GM20000 (cell line): ENCODE results near the gene DCST2.

Experiments
- DNase-seq: peaks from one replicate; pipeline ENCODE4 v3.0.0; 2012; ENCODE audit warnings: low spot score
- TF ChIP-seq, protein P1 (sequence below): IDR thresholded peaks from 2 replicates; pipeline ENCODE4 v1.5.1; 2012; ENCODE audit warnings: mild to moderate bottlenecking, control low read depth; ENCODE audit errors: extremely low read depth, missing control alignments

The DCST2 gene

DNA sequence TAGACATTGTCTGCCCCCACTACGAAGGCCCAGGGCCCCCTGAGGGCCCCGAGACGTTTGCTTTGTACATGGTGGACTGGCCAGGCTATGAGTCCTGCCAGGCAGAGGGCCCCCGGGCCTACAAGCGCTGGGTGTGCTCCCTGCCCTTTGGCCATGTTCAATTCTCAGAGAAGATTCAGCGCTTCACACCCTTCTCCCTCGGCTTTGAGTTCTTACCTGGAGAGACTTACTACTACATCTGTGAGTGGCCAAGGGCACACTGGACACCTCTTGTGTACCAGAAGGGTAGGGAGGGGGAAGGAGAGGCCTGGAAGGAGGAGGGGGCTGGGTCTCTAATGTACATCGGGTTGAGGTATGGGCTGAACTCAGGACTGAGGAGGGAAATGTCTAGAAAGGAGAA, 33.2 kb upstream of the DCST2 start:
- TF ChIP-seq, protein P1, sequence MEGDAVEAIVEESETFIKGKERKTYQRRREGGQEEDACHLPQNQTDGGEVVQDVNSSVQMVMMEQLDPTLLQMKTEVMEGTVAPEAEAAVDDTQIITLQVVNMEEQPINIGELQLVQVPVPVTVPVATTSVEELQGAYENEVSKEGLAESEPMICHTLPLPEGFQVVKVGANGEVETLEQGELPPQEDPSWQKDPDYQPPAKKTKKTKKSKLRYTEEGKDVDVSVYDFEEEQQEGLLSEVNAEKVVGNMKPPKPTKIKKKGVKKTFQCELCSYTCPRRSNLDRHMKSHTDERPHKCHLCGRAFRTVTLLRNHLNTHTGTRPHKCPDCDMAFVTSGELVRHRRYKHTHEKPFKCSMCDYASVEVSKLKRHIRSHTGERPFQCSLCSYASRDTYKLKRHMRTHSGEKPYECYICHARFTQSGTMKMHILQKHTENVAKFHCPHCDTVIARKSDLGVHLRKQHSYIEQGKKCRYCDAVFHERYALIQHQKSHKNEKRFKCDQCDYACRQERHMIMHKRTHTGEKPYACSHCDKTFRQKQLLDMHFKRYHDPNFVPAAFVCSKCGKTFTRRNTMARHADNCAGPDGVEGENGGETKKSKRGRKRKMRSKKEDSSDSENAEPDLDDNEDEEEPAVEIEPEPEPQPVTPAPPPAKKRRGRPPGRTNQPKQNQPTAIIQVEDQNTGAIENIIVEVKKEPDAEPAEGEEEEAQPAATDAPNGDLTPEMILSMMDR: no peak
- DNase-seq: no peak

DNA sequence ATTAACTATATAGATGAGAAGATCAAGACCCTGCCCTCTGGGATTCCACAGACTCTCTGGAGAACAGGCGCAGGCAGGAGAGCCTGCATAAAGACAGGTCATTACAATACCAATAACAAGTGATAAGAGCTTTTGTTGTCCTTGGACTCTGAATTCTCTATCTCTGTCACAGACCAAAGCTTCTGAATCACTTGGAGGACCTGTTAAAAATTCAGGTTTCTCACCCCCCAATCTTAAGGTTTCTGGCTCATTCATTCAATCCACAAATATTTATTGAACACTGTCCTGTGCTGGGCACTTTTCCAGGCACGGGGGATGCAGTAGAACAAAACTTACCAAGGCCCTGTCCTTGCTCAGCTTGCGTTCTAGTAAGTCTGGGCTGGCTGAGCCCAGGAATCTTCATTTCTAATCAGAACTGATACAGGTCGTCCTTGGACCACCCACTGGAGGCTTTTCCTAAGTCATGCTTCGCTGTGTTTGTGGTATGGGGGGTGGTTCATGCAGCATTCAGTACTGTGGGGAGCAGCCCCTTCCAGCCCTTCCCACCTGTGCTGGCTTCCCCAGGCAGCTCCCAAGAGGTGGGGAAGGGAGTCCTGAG, 31.4 kb upstream of the DCST2 start:
- DNase-seq: no peak
- TF ChIP-seq, protein P1: no peak

DNA sequence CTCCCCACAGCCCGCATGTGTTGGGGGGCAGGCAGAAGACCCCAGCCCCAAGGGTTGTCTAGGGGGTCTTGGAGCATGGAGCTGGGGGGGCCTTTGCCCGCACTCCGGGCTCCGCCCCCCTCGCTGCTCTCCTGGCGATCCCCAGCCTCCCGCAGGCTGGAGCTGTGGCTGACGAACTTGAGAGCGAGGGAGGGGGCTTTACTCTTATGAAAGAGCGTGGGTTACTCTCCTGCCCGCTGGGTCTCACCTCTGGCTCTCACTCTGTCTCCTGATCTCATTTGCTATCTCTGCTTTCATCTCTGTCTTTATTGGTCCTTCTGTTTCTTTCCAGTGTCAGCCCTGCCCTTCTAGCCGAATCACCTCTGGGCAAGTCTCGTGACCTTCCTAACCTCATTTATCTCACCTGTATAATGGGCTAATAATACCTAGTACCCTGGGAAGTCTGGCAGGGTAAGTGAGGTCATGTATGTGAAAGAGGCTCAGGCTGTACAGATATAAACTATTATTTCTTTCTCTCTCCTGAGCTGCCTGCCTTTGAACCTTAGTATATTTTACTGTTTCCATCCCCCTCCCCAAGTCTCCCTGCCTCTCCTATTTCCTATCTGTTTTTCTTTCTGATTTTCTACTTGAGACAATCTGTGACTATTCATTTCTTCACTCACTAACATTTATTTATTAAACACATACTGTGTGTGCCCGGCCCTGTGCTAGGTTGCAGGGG, 30.7 kb upstream of the DCST2 start:
- peak; percentile 75 for DNase-seq
- TF ChIP-seq, protein P1: no peak

DNA sequence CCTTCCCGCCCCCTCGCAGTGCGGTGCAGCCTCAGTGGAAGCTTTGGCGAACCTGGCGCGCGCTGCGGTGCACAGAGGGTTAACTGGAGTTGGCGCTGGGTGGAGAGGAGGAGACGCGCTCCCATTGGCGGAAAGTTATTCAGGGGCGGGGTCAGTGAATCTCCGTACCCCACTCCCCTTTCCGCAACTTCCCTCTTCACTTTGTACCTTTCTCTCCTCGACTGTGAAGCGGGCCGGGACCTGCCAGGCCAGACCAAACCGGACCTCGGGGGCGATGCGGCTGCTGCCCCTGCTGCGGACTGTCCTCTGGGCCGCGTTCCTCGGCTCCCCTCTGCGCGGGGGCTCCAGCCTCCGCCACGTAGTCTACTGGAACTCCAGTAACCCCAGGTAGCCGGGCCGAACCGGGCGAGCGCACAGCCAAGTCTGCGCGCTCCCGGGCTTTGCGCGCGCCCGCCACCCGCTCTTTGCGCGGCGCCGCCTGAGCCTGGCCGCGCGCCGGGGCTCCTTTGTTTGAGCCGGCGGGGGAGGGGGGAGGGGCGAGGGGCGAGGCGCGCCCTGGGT, 30.0 kb upstream of the DCST2 start, which contains the start of gene EFNA4:
EFNA4 (plus strand) TSS at position 191 of the 561 bp plus-strand sequence; CDS start at position 275, 84 bp downstream.
- TF ChIP-seq, protein P1: no peak

DNA sequence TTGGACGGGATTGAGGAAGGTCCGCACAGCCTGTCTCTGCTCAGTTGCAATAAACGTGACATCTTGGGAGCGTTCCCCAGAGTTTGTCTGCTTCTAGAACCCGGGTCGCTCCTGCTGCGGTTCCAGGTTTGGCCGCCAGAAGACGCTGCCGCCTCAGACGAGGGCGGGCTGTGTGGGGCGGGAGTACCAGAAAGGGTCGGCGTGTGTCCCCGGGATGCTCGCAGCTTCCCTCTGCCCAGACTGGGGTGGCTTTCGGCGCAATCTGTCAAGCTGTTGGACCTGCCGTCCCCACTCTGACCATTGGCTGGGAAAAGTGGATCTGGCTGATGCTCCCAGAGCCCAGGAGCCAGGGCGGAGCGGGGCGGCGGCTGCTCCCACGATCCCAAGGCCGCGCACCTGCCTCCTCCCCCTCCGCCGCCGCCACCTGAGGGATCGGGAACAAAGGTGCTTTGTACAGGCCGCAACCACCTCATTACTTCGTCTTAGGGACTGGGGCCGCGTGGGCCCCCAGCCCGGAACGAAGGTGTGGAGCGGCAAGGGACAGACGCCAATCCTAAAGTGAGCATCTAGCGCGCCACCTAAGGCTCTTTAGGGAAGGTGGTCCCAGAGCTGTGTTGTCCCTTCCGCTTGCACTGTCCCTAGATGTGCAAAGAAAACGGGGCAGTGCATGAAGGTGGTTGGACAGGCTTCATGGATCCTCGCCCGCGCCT, 29.3 kb upstream of the DCST2 start:
- TF ChIP-seq, protein P1: peak; percentile 88

More for the DNA sequence above, 30.0 kb upstream of the DCST2 start, which contains the start of gene EFNA4:
- peak; percentile 95 for DNase-seq

DNA sequence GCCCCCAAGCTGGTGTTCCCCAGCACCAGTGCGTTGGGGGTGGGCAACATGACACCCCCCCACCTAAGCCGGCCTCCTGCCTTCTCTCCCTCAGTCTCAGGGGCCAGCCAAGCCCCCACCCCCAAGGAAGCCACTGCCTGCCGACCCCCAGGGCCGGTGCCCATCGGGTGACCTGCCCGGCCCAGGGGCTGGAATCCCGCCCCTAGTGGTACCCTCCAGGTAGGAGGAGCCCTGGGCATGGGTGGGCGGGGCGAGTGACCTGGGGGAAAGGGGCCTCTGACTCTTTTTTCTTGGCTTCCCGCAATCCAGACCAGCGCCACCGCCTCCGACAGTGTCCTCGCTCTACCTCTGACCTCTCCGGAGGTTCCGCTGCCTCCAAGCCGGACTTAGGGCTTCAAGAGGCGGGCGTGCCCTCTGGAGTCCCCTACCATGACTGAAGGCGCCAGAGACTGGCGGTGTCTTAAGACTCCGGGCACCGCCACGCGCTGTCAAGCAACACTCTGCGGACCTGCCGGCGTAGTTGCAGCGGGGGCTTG, 28.6 kb upstream of the DCST2 start:
- DNase-seq: no peak
- TF ChIP-seq, protein P1: no peak

More for the DNA sequence above, 29.3 kb upstream of the DCST2 start:
- peak; percentile 88 for DNase-seq
